Measurements from ENCODE around the gene SLIT1.
A peak's percentile ranks its signal among the peaks of the same experiment; 100 is the strongest.

Gene SLIT1

GRCh38 chr10:97169911-97170693 lies 15.7 kb downstream of the SLIT1 start:
- no peak for DNase-seq

- no peak for DNase-seq
These were observed 16.7 kb downstream of the SLIT1 start for GRCh38 chr10:97169063-97169462.

- DNase-seq, result no peak
These were observed 17.1 kb downstream of the SLIT1 start for GRCh38 chr10:97168645-97169044.

GRCh38 chr10:97165499-97165898 lies 20.3 kb downstream of the SLIT1 start:
- DNase-seq, result peak; percentile 3

GRCh38 chr10:97163781-97164501 lies 21.8 kb downstream of the SLIT1 start:
- DNase-seq, result peak; percentile 27

- DNase-seq, result peak; percentile 72
These were observed 22.6 kb downstream of the SLIT1 start for GRCh38 chr10:97163181-97163580.

GRCh38 chr10:97159646-97160305 lies 26.0 kb downstream of the SLIT1 start:
- DNase-seq, result no peak

- DNase-seq, result no peak
These were observed 28.1 kb downstream of the SLIT1 start for GRCh38 chr10:97157578-97158095.

- DNase-seq, result no peak
These were observed 31.0 kb downstream of the SLIT1 start for GRCh38 chr10:97154781-97155180.

GRCh38 chr10:97154162-97154561 lies 31.6 kb downstream of the SLIT1 start:
- no peak for DNase-seq

GRCh38 chr10:97153270-97153850 lies 32.4 kb downstream of the SLIT1 start:
- no peak for DNase-seq

GRCh38 chr10:97151307-97151914 lies 34.3 kb downstream of the SLIT1 start:
- no peak for DNase-seq

GRCh38 chr10:97150616-97151015 lies 35.1 kb downstream of the SLIT1 start:
- no peak for DNase-seq

- DNase-seq, result no peak
These were observed 35.7 kb downstream of the SLIT1 start for GRCh38 chr10:97150013-97150595.

GRCh38 chr10:97149079-97149531 lies 36.7 kb downstream of the SLIT1 start:
- DNase-seq, result no peak

- DNase-seq, result no peak
These were observed 41.5 kb downstream of the SLIT1 start for GRCh38 chr10:97144297-97144696.

GRCh38 chr10:97142834-97143233 lies 42.9 kb downstream of the SLIT1 start:
- DNase-seq, result no peak

- no peak for DNase-seq
These were observed 44.6 kb downstream of the SLIT1 start for GRCh38 chr10:97140902-97141745.

GRCh38 chr10:97140049-97140846 lies 45.5 kb downstream of the SLIT1 start:
- no peak for DNase-seq

- no peak for DNase-seq
These were observed 46.1 kb downstream of the SLIT1 start for GRCh38 chr10:97139651-97140048.
